GM12874 (cell line): ENCODE measurements around the gene IL19.

Source experiments
- TF ChIP-seq, protein P1 (sequence below): IDR thresholded peaks from 2 replicates; pipeline ENCODE4 v1.5.1; 2011; ENCODE audit warnings: low read depth, mild to moderate bottlenecking, control low read depth, low read length, moderate library complexity; ENCODE audit not compliant: insufficient read depth

The IL19 gene

DNA sequence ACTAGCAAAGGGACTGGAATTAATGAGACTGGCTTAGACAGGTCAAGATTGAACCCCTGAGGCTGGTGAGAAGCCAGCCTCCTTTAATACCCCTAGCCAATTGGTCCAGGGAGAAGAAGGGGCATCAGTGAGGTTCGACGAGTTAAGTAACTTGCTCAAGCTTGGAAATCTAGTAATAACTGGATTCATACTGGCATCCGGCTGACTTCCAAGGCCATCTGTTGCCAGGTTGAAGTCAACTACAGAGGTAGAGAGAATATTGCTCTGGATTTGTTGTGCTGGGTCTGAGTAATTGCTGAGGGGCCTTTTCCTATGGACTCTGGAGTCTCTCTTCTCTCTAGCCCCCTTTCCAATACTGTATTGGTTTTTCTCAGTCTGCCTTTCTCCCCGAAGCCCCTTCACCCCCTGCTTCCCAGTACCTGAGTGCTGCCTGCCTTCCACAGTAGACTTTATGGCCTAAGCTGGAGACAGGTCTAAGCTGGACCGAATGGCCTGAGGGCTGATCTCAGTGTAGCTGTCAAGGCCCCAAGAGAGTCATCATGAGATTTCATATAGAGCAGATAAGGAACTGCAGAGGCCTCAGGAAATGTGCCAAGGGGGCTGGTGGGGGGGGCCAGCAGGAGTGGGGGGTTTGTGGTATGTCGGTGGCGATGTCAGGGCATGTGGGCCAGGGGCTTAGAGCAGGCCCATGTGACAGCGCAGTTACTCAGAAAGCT, 42.4 kb upstream of the IL19 start:
- TF ChIP-seq, protein P1, sequence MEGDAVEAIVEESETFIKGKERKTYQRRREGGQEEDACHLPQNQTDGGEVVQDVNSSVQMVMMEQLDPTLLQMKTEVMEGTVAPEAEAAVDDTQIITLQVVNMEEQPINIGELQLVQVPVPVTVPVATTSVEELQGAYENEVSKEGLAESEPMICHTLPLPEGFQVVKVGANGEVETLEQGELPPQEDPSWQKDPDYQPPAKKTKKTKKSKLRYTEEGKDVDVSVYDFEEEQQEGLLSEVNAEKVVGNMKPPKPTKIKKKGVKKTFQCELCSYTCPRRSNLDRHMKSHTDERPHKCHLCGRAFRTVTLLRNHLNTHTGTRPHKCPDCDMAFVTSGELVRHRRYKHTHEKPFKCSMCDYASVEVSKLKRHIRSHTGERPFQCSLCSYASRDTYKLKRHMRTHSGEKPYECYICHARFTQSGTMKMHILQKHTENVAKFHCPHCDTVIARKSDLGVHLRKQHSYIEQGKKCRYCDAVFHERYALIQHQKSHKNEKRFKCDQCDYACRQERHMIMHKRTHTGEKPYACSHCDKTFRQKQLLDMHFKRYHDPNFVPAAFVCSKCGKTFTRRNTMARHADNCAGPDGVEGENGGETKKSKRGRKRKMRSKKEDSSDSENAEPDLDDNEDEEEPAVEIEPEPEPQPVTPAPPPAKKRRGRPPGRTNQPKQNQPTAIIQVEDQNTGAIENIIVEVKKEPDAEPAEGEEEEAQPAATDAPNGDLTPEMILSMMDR = no peak

DNA sequence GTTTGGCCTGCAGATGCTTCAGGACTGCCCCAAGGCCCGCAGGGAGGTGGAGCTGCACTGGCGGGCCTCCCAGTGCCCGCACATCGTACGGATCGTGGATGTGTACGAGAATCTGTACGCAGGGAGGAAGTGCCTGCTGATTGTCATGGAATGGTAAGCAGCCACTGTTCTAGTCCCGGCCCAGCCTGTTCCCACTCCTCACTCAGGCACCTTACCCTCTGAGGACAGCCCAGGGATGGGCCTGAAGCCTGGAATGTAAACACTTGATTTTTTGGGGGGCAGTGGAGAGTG, 41.9 kb upstream of the IL19 start:
- TF ChIP-seq, protein P1 = no peak

GRCh38 chr1:206729050-206729449, 41.5 kb upstream of the IL19 start:
- TF ChIP-seq, protein P1 = no peak

DNA sequence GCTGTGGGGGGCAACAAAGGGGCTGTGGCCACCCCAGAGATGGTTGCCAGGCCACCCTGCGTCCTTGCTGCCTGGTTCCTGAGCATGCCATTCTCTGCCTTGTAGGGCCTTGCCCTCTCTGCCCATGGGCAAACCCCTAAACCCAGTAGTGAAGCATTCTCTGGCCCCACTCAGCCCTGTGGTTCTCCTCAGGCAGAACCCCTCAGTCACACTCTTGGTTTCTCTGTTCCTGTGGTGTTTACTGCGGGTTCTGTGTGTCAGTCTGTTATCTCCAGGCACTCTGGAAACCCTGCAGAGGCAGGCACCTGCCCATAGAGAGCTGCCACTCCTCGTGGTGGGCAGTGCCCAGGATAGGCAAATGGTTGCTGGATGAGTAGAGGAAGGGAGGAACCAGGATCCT, 41.1 kb upstream of the IL19 start:
- TF ChIP-seq, protein P1 = no peak

GRCh38 chr1:206732508-206732907, 38.1 kb upstream of the IL19 start:
- TF ChIP-seq, protein P1 = no peak

DNA sequence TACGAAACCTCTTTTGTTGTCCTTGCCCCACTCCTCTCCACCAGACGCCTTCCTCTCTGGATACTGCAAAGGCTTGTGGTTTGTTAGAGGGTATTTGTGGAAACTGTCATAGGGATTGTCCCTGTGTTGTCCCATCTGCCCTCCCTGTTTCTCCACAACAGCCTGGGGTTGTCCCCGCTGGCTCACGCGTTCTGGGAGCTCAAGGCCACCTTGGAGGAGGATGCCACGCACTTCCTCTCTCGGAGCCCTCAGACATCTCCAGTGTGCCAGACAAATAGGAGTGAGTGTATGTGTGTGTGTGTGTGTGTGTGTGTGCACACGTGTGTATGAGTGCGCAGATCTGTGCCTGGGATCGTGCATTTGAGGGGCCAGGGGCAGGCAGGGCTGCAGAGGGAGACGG, 37.6 kb upstream of the IL19 start:
- TF ChIP-seq, protein P1 = no peak

DNA sequence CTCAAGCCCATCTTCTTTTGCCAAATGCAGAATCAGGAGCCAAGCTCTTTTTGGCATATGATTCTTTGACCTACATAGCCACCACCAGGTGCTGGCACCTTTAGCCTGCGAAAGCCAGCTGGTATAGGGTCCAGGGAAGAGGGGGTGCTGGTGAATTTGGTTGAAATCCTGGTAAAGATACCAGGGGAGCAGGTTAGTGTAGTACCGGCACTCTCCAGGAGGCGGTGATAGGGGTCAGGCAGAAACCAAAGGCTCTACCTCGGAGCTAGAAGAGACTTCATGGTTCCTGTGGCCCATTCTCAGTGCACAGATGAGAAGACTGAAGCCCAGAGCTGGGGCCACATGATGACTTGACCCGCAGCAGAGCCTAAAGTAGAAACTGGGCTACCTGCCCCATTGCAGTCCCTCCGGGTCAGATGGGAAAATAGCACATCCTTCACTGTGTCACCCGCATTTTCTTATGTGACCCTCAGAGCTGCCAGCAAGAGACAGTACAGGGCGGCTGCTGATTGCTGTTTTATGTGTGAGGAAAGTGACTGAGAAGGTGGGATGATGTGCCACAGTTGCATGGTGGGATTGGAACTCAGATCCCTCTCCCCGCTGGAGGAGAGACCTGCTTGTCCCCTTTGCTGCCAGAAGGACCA, 36.0 kb upstream of the IL19 start:
- TF ChIP-seq, protein P1 = peak; percentile 92
